T-cell (primary cell): ENCODE measurements around the gene CELSR2. TPM values are rescaled to one million over a fixed set of nuclear protein-coding genes. Genes with fewer than 3 reads are reported as not detected.
A peak's percentile ranks its signal among the peaks of the same experiment; 100 is the strongest.

Experiments
- ATAC-seq, 4 experiments: fragments of 200-7000 bp in 3 of 4; fragments of 150-1000 bp in 1 of 4; cut with Tn5 transposase; replicated peaks in 1 of 4; 1 replicate in 3 of 4; 2 replicates in 1 of 4; pipeline ENCODE4 v1.10.0; 2021; ENCODE audit warnings: moderate library complexity in 3 of 4, mild to moderate bottlenecking in 2 of 4, moderate number of reproducible peaks in 1 of 4
- CTCF ChIA-PET, 2 donors: fragments of 300-600 bp; sonication (Branson Sonifier 250); formaldehyde crosslinking; loops; one replicate each; lab custom pipeline; 2022; ENCODE audit warnings: antibody characterized with exemption in 2 of 2; lab: Charles Lee
- POLR2A ChIA-PET, 2 donors: fragments of 300-600 bp; sonication (Branson Sonifier 250); formaldehyde crosslinking; loops; one replicate each; lab custom pipeline; 2022; ENCODE audit warnings: antibody characterized with exemption in 2 of 2; lab: Charles Lee
- DNase-seq, 35 experiments: peaks; one replicate each; pipeline versions ENCODE4 v3.0.0 to v3.0.0-alpha.2; 2013 to 2023
- H3K27ac ChIP-seq: one replicate; pipeline ENCODE4 v1.5.1; 2013; ENCODE audit warnings: low read length
- H3K27me3 ChIP-seq, 2 experiments: replicated peaks in 1 of 2; 1 replicate in 1 of 2; 2 replicates in 1 of 2; pipeline versions ENCODE4 v1.6.1 to v1.7.0; 2013; ENCODE audit warnings: low read length in 1 of 2, mixed read lengths in 1 of 2; ENCODE audit not compliant: control insufficient read depth in 2 of 2, insufficient read depth in 2 of 2; ENCODE audit errors: extremely low read depth in 1 of 2
- H3K36me3 ChIP-seq, 2 donors: 1 replicate in 1 of 2; 2 replicates in 1 of 2; pipeline versions ENCODE4 v1.6.1 to v1.7.0; 2013; ENCODE audit warnings: low read length in 1 of 2; ENCODE audit not compliant: control insufficient read depth in 2 of 2, insufficient read depth in 1 of 2; ENCODE audit errors: extremely low read depth in 1 of 2
- H3K4me1 ChIP-seq, 2 experiments: 1 replicate in 1 of 2; 2 replicates in 1 of 2; pipeline versions ENCODE4 v1.6.1 to v1.7.0; 2013; ENCODE audit warnings: low read length in 2 of 2, mixed read lengths in 1 of 2; ENCODE audit not compliant: insufficient read depth in 2 of 2, control insufficient read depth in 1 of 2; ENCODE audit errors: extremely low read depth in 1 of 2
- H3K4me3 ChIP-seq, 2 donors: 1 replicate in 1 of 2; 2 replicates in 1 of 2; pipeline versions ENCODE4 v1.5.1 to v1.7.0; 2013; ENCODE audit warnings: mild to moderate bottlenecking in 2 of 2, low read length in 1 of 2, moderate library complexity in 1 of 2; ENCODE audit not compliant: control insufficient read depth in 1 of 2; ENCODE audit errors: extremely low read depth in 1 of 2
- H3K9me3 ChIP-seq: 2 replicates; pipeline ENCODE4 v1.7.0; 2013
- H3K27ac Mint-ChIP-seq, 2 donors: one replicate each; pipeline ENCODE4 v1.8.0; 2020 to 2021; ENCODE audit warnings: mild to moderate bottlenecking in 2 of 2, mixed read lengths in 2 of 2
- H3K27me3 Mint-ChIP-seq, 2 donors: one replicate each; pipeline ENCODE4 v1.8.0; 2021 to 2022; ENCODE audit warnings: mixed read lengths in 2 of 2
- H3K36me3 Mint-ChIP-seq: one replicate; pipeline ENCODE4 v1.8.0; 2021; ENCODE audit warnings: mixed read lengths
- H3K4me1 Mint-ChIP-seq, 3 donors: one replicate each; pipeline ENCODE4 v1.8.0; 2020 to 2022; ENCODE audit warnings: mixed read lengths in 3 of 3, mild to moderate bottlenecking in 1 of 3
- H3K4me3 Mint-ChIP-seq, 3 donors: one replicate each; pipeline ENCODE4 v1.8.0; 2020 to 2022; ENCODE audit warnings: mild to moderate bottlenecking in 3 of 3, mixed read lengths in 3 of 3, moderate library complexity in 3 of 3
- H3K9me3 Mint-ChIP-seq, 3 donors: one replicate each; pipeline ENCODE4 v1.8.0; 2020 to 2022; ENCODE audit warnings: mixed read lengths in 3 of 3
- WGBS: methylation state at CpG from one replicate; pipeline ENCODE4 v1.1.5; 2013; ENCODE audit warnings: missing lambda C conversion rate; ENCODE audit not compliant: insufficient coverage; 5-methylcytosine and 5-hydroxymethylcytosine counted together
- total RNA-seq, 35 experiments: library from RNA in 6 of 35; stranded (reverse) in 6 of 35; fragments of 120-200 nt in 1 of 35; gene quantifications; one replicate each; pipeline versions ENCODE4 v1.2.1 to v1.2.4 and lab custom pipeline; 2013 to 2026

CELSR2 gene
- total RNA-seq, 5 donors from 2014 or later (not counting 1 experiment from before 2014, with no cell fraction given): 4.1 to 5.3 (median 4.7) TPM

DNA sequence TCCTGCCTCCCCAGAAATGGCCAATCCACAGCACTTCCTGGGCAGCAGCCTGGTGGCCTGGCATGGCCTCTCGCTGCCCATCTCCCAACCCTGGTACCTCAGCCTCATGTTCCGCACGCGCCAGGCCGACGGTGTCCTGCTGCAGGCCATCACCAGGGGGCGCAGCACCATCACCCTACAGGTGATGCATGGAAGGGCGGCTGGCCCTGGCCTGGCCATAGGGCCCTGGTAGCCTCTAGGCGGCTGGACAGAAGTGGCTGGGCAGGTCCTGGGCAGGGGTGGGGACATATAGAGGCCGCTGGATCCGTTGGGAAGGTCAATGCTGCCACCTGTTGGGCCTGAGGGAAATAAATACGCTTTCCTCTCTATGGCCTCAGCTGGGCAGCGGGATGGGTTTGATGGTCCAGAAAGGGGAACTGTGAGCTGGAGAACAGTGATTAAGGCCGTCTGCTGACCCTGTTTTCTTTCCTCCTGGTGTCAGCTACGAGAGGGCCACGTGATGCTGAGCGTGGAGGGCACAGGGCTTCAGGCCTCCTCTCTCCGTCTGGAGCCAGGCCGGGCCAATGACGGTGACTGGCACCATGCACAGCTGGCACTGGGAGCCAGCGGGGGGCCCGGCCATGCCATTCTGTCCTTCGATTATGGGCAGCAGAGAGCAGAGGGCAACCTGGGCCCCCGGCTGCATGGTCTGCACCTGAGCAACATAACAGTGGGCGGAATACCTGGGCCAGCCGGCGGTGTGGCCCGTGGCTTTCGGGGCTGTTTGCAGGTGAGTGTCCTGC is 14.4 kb downstream of the CELSR2 start:
- ATAC-seq (peak; percentile 83 to 97 (median 86)), DNase-seq (peak; percentile 36 to 85 (median 65))
- WGBS: 54% methylated on average over 21 of the region's 29 CpGs
- ChIA-PET POLR2A (no interaction called here), CTCF (interaction anchor here in 1 of 2 donors (1.8 to 2.5 kb wide), 2 partner anchors 13 to 269 kb away, joined by 5 to 6 read pairs; no protein-coding TSS in a partner anchor)
- Histone ChIP-seq H3K36me3 (peaks cover 0 to 8% of the 10 kb centered on the region in 2 donors), H3K4me3 (no peak overlapping the region), H3K27ac (no peak overlapping the region), H3K4me1 (peaks cover 0 to 7% of the 10 kb centered on the region in 2 experiments), H3K9me3 (no peaks in the 10 kb centered on the region), H3K27me3 (peaks cover 0 to 5% of the 10 kb centered on the region in 2 experiments)
- no peak overlapping the region for H3K4me3 Mint-ChIP-seq
- H3K9me3 Mint-ChIP-seq: no peaks in the 10 kb centered on the region
- no peaks in the 10 kb centered on the region for H3K27me3 Mint-ChIP-seq
- H3K36me3 Mint-ChIP-seq: peaks cover 2% of the 10 kb centered on the region
- H3K4me1 Mint-ChIP-seq: peaks cover 2 to 6% (median 3%) of the 10 kb centered on the region in 3 donors
- no peak overlapping the region for H3K27ac Mint-ChIP-seq

- no peaks in the 10 kb centered on the region for H3K9me3 Mint-ChIP-seq
- WGBS: 60% methylated on average over 9 of the region's 9 CpGs
- CTCF ChIA-PET: interaction anchor here in 1 of 2 donors (1.8 to 2.5 kb wide), 2 partner anchors 12 to 268 kb away, joined by 5 to 6 read pairs; no protein-coding TSS in a partner anchor
- peaks cover 2 to 6% (median 3%) of the 10 kb centered on the region in 3 donors for H3K4me1 Mint-ChIP-seq
- DNase-seq: no peak
- Histone ChIP-seq H3K9me3 (no peaks in the 10 kb centered on the region), H3K27ac (no peak overlapping the region), H3K27me3 (peaks cover 0 to 5% of the 10 kb centered on the region in 2 experiments), H3K4me1 (peaks cover 0 to 7% of the 10 kb centered on the region in 2 experiments), H3K4me3 (no peak overlapping the region), H3K36me3 (peaks cover 0 to 7% of the 10 kb centered on the region in 2 donors)
- no peak overlapping the region for H3K4me3 Mint-ChIP-seq
- POLR2A ChIA-PET: no interaction called here
- H3K27ac Mint-ChIP-seq: no peak overlapping the region
- no peaks in the 10 kb centered on the region for H3K27me3 Mint-ChIP-seq
- peaks cover 2% of the 10 kb centered on the region for H3K36me3 Mint-ChIP-seq
- no peak for ATAC-seq
These were observed 15.0 kb downstream of the CELSR2 start for GRCh38 chr1:109264379-109264755.

DNA sequence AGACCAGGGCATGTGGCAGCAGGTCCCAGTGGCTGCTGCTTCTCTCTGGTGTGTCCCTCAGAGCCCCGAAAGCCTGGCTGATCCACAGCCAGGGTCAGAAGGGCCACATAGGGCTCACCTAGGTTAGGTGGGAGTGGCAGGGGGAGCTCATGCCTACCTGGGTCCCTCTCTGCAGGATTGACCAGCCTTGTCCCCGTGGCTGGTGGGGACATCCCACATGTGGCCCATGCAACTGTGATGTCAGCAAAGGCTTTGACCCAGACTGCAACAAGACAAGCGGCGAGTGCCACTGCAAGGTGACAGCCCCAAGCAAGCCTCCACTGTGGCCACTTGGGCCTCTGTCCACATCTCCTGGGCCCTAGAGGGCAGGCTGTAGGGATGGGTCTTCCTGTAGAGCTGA is 15.7 kb downstream of the CELSR2 start:
- 72% methylated on average over 4 of the region's 4 CpGs for WGBS
- CTCF ChIA-PET: interaction anchor here in 1 of 2 donors (1.8 to 2.5 kb wide), 2 partner anchors 12 to 267 kb away, joined by 5 to 6 read pairs; no protein-coding TSS in a partner anchor
- Mint-ChIP-seq H3K9me3 (no peaks in the 10 kb centered on the region), H3K36me3 (peaks cover 2% of the 10 kb centered on the region), H3K4me3 (no peak overlapping the region), H3K4me1 (peaks cover 2 to 6% (median 3%) of the 10 kb centered on the region in 3 donors), H3K27me3 (no peaks in the 10 kb centered on the region), H3K27ac (no peak overlapping the region)
- Histone ChIP-seq H3K36me3 (peaks cover 0 to 6% of the 10 kb centered on the region in 2 donors), H3K4me3 (no peak overlapping the region), H3K27me3 (peaks cover 0 to 5% of the 10 kb centered on the region in 2 experiments), H3K27ac (no peak overlapping the region), H3K9me3 (no peaks in the 10 kb centered on the region), H3K4me1 (peaks cover 0 to 7% of the 10 kb centered on the region in 2 experiments)
- POLR2A ChIA-PET: no interaction called here
- DNase-seq (no peak), ATAC-seq (no peak)

GRCh38 chr1:109265741-109266330 is 16.5 kb downstream of the CELSR2 start:
- whole genome bisulfite sequencing: 98% methylated on average over 10 of the region's 13 CpGs

GRCh38 chr1:109266965-109267364 is 17.6 kb downstream of the CELSR2 start:
- Histone ChIP-seq H3K9me3 (no peaks in the 10 kb centered on the region), H3K4me1 (peaks cover 0 to 7% of the 10 kb centered on the region in 2 experiments), H3K27ac (no peak overlapping the region), H3K4me3 (no peak overlapping the region), H3K36me3 (peaks cover 0 to 10% of the 10 kb centered on the region in 2 donors), H3K27me3 (peaks cover 0 to 5% of the 10 kb centered on the region in 2 experiments)
- peaks cover 2 to 6% (median 3%) of the 10 kb centered on the region in 3 donors for H3K4me1 Mint-ChIP-seq
- no peaks in the 10 kb centered on the region for H3K27me3 Mint-ChIP-seq
- DNase-seq (no peak), ATAC-seq (no peak)
- H3K4me3 Mint-ChIP-seq: no peak overlapping the region
- no peak overlapping the region for H3K27ac Mint-ChIP-seq
- WGBS: 76% methylated on average over 9 of the region's 11 CpGs
- CTCF ChIA-PET: interaction anchor here in 1 of 2 donors (1.0 kb wide), 1 partner anchor 265 kb away, joined by 12 read pairs; no protein-coding TSS in a partner anchor
- POLR2A ChIA-PET: no interaction called here
- peaks cover 2% of the 10 kb centered on the region for H3K36me3 Mint-ChIP-seq
- H3K9me3 Mint-ChIP-seq: no peaks in the 10 kb centered on the region

More at GRCh38 chr1:109265741-109266330, 16.5 kb downstream of the CELSR2 start:
- no peak overlapping the region for H3K4me3 ChIP-seq
- no peaks in the 10 kb centered on the region for H3K9me3 ChIP-seq
- DNase-seq (no peak), ATAC-seq (no peak)
- Mint-ChIP-seq H3K36me3 (peaks cover 2% of the 10 kb centered on the region), H3K4me1 (peaks cover 2 to 6% (median 3%) of the 10 kb centered on the region in 3 donors), H3K4me3 (no peak overlapping the region), H3K27ac (no peak overlapping the region), H3K9me3 (no peaks in the 10 kb centered on the region), H3K27me3 (no peaks in the 10 kb centered on the region)
- H3K27me3 ChIP-seq: peaks cover 0 to 5% of the 10 kb centered on the region in 2 experiments
- peaks cover 0 to 10% of the 10 kb centered on the region in 2 donors for H3K36me3 ChIP-seq
- POLR2A ChIA-PET: no interaction called here
- CTCF ChIA-PET: interaction anchor here in 1 of 2 donors (0.8 to 1.8 kb wide), 3 partner anchors 9 to 267 kb away, joined by 3 to 12 read pairs (median 5); no protein-coding TSS in a partner anchor
- no peak overlapping the region for H3K27ac ChIP-seq
- H3K4me1 ChIP-seq: peaks cover 0 to 7% of the 10 kb centered on the region in 2 experiments

DNA sequence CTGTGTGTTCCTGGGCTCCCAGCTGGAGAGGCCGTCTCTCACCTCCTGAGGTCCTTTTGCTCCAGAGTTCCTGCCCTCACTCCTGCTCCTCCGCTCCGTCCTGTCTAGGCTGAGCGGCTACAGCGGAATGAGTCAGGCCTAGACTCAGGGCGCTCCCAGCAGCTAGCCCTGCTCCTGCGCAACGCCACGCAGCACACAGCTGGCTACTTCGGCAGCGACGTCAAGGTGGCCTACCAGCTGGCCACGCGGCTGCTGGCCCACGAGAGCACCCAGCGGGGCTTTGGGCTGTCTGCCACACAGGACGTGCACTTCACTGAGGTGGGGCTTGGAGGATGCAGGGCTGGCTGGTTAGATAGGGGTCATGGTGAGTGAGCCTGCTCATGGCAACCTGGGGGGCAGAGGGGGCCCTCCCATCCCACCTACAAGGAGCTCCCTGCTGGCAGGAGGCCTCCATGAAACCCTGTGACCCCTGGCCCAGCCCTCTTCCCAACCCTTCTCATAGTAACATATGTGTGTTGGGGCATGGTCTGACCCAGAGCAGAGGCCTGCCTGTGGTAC is 18.5 kb downstream of the CELSR2 start:
- 97% methylated on average over 14 of the region's 17 CpGs for WGBS
- Mint-ChIP-seq H3K27me3 (no peaks in the 10 kb centered on the region), H3K36me3 (peaks cover 2% of the 10 kb centered on the region), H3K4me3 (no peak overlapping the region), H3K9me3 (no peaks in the 10 kb centered on the region), H3K4me1 (peaks cover 2 to 6% (median 3%) of the 10 kb centered on the region in 3 donors), H3K27ac (no peak overlapping the region)
- POLR2A ChIA-PET: no interaction called here
- Histone ChIP-seq H3K9me3 (no peaks in the 10 kb centered on the region), H3K27ac (no peak overlapping the region), H3K4me3 (no peak overlapping the region), H3K36me3 (peaks cover 0 to 10% of the 10 kb centered on the region in 2 donors), H3K27me3 (peaks cover 0 to 11% of the 10 kb centered on the region in 2 experiments), H3K4me1 (peaks cover 0 to 7% of the 10 kb centered on the region in 2 experiments)
- DNase-seq (no peak), ATAC-seq (no peak)
- CTCF ChIA-PET: interaction anchor here in 1 of 2 donors (0.6 to 1.0 kb wide), 2 partner anchors 40 to 130 kb away, joined by 3 to 10 read pairs; partner anchors contain the start of gene SORT1
